ENCODE data around the gene LBH. TPM values are rescaled to one million over a fixed set of nuclear protein-coding genes. Genes with fewer than 3 reads are reported as not detected.

Gene LBH
- polyA plus RNA-seq, 1 donor (not counting 4 experiments of a cell fraction or from before 2014, with no cell fraction given): 0.83 TPM

DNA sequence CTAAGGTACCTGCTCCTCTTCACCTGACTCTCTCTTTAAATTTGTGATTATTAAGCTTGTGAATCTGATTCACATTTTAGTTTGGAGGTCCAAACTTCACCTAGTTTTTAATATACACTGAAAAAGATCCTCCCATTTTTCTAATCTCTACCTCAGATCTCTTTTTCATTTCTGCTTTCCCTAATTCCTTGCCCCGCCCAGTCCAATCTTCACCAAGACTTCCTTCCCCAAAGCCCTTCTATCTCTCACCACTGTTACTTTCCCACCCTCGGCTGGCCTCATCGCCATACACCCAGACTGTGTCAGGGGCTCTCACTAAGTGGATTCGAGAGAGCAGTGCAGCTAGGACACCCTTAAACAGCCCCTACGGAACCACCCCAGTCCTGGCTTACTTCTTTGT, 40.0 kb downstream of the LBH start:
- dilution Hi-C loops (cut with MboI; ENCODE audit: extremely low pct_ligation_motif_present, low sequenced_read_pairs): no loop called here
- DNase-seq (ENCODE audit: low read depth, low spot score): no peak
- no peak overlapping the region for H3K27ac ChIP-seq (ENCODE audit: control insufficient read depth, insufficient read depth, low read length)
- FAIRE-seq: no peak
- H4K20me1 ChIP-seq (ENCODE audit: control insufficient read depth, extremely low read depth, insufficient read depth, low read length): no peaks in the 10 kb centered on the region
- no peak overlapping the region for H2AFZ ChIP-seq (ENCODE audit: control insufficient read depth, low read length)
- no peak overlapping the region for H3K4me2 ChIP-seq (ENCODE audit: control insufficient read depth, extremely low read depth, insufficient read depth, low read depth, low read length)
- no peaks in the 10 kb centered on the region for H3K79me2 ChIP-seq (ENCODE audit: control insufficient read depth, insufficient read depth, low read length)
- no peak overlapping the region for H3K4me3 ChIP-seq (ENCODE audit: control insufficient read depth in 2 of 3, extremely low read depth in 1 of 3, insufficient read depth in 2 of 3, low read depth in 1 of 3, low read length in 3 of 3)
- no peaks in the 10 kb centered on the region for H3K36me3 ChIP-seq (ENCODE audit: control insufficient read depth in 2 of 2, extremely low read depth in 1 of 2, insufficient read depth in 2 of 2, low read length in 2 of 2)
- no peaks in the 10 kb centered on the region for H3K9me1 ChIP-seq (ENCODE audit: control insufficient read depth, extremely low read depth, insufficient read depth, low read length)
- TF ChIP-seq EZH2 (IDR thresholded peaks at IDR 0.05; ENCODE audit: low read length): no peak
- TF ChIP-seq CTCF (optimal IDR thresholded peaks at IDR 0.05 in 1 of 3, IDR thresholded peaks at IDR 0.05 in 1 of 3, conservative IDR thresholded peaks at IDR 0.05 in 1 of 3; ENCODE audit: extremely low read depth in 1 of 3, insufficient read depth in 2 of 3, low read length in 3 of 3): no peak
- H3K27me3 ChIP-seq (ENCODE audit: control insufficient read depth, extremely low read depth, insufficient read depth, low read length): no peaks in the 10 kb centered on the region
- peaks cover 27% of the 10 kb centered on the region for H3K4me1 ChIP-seq (ENCODE audit: control insufficient read depth, extremely low read depth, insufficient read depth, low read length)
- H3K9ac ChIP-seq (ENCODE audit: control insufficient read depth, extremely low read depth, insufficient read depth, low read length): no peak overlapping the region
- no peaks in the 10 kb centered on the region for H3K9me3 ChIP-seq (ENCODE audit: control insufficient read depth, low read depth, low read length)

DNA sequence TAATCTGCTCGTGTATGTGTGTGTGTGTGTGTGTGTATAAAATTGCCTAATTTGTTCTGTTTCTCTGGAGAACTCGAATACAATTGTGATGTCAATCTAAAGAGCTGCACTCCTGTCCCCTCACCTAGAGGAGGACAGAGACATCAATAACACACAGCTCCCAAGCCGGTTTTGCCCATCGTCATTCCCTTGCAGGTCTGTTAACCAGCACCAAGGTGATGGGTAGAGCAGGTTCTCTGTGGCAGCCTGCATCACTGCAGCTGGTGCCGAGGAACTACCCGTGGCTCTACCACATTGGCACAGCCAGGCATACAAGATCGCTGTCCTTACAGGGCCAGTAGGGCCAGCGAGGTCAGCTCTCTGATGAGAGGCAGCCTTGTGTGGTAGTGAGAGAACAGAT, 41.0 kb downstream of the LBH start:
- Histone ChIP-seq H3K27ac (ENCODE audit: control insufficient read depth, insufficient read depth, low read length) (no peak overlapping the region), H3K9me1 (ENCODE audit: control insufficient read depth, extremely low read depth, insufficient read depth, low read length) (no peaks in the 10 kb centered on the region), H4K20me1 (ENCODE audit: control insufficient read depth, extremely low read depth, insufficient read depth, low read length) (no peaks in the 10 kb centered on the region), H3K4me2 (ENCODE audit: control insufficient read depth, extremely low read depth, insufficient read depth, low read depth, low read length) (no peak overlapping the region), H3K79me2 (ENCODE audit: control insufficient read depth, insufficient read depth, low read length) (no peaks in the 10 kb centered on the region), H3K27me3 (ENCODE audit: control insufficient read depth, extremely low read depth, insufficient read depth, low read length) (no peaks in the 10 kb centered on the region), H3K36me3 (ENCODE audit: control insufficient read depth in 2 of 2, extremely low read depth in 1 of 2, insufficient read depth in 2 of 2, low read length in 2 of 2) (no peaks in the 10 kb centered on the region), H3K9me3 (ENCODE audit: control insufficient read depth, low read depth, low read length) (no peaks in the 10 kb centered on the region), H3K4me1 (ENCODE audit: control insufficient read depth, extremely low read depth, insufficient read depth, low read length) (peaks cover 27% of the 10 kb centered on the region), H3K4me3 (ENCODE audit: control insufficient read depth in 2 of 3, extremely low read depth in 1 of 3, insufficient read depth in 2 of 3, low read depth in 1 of 3, low read length in 3 of 3) (no peak overlapping the region), H2AFZ (ENCODE audit: control insufficient read depth, low read length) (no peak overlapping the region), H3K9ac (ENCODE audit: control insufficient read depth, extremely low read depth, insufficient read depth, low read length) (no peak overlapping the region)
- FAIRE-seq: no peak
- TF ChIP-seq EZH2 (IDR thresholded peaks at IDR 0.05; ENCODE audit: low read length) (no peak), CTCF (optimal IDR thresholded peaks at IDR 0.05 in 1 of 3, IDR thresholded peaks at IDR 0.05 in 1 of 3, conservative IDR thresholded peaks at IDR 0.05 in 1 of 3; ENCODE audit: extremely low read depth in 1 of 3, insufficient read depth in 2 of 3, low read length in 3 of 3) (no peak)
- no peak for DNase-seq (ENCODE audit: low read depth, low spot score)
- dilution Hi-C loops (cut with MboI; ENCODE audit: extremely low pct_ligation_motif_present, low sequenced_read_pairs): no loop called here
